Sigmoid colon (tissue), 4 donors: ENCODE data around the gene PLCH1.

Experiments used
- EP300 ChIP-seq, 4 donors: sonication (generic); formaldehyde crosslinking; IDR thresholded peaks; one replicate each; pipeline ENCODE4 v1.6.1; 2017; ENCODE audit warnings: antibody characterized with exemption in 4 of 4
- POLR2AphosphoS5 ChIP-seq, 4 donors: sonication (generic); formaldehyde crosslinking; IDR thresholded peaks; one replicate each; pipeline ENCODE4 v1.6.1; 2017; ENCODE audit warnings: antibody characterized with exemption in 4 of 4
- TF ChIP-seq, protein P1 (sequence below), 4 experiments: fragments of 450-650 bp in 3 of 4; fragments of 200-600 bp in 1 of 4; IDR thresholded peaks; one replicate each; pipeline ENCODE4 v1.5.1; 2016 to 2019; ENCODE audit warnings: antibody characterized with exemption in 4 of 4, mild to moderate bottlenecking in 3 of 4, moderate library complexity in 2 of 4

DNA sequence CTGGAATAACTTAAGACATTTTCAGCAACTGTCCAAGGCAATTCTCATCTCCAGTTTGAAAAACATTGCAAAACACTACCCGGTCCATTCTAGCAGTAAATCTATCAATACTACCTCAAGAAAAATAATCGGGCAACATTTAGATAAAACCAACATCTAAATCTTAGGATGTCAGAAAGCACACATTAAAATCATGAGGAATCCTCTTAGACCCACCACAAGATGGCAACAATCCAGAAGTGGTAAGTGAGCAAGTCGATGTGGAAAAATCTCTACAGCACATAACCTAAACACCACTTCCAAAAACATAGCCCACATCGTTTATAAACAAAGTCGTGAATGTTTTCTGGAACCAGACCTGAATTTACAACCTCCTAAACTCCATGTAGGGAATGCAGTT lies 5.7 kb downstream of the PLCH1 start:
- TF ChIP-seq, protein P1, sequence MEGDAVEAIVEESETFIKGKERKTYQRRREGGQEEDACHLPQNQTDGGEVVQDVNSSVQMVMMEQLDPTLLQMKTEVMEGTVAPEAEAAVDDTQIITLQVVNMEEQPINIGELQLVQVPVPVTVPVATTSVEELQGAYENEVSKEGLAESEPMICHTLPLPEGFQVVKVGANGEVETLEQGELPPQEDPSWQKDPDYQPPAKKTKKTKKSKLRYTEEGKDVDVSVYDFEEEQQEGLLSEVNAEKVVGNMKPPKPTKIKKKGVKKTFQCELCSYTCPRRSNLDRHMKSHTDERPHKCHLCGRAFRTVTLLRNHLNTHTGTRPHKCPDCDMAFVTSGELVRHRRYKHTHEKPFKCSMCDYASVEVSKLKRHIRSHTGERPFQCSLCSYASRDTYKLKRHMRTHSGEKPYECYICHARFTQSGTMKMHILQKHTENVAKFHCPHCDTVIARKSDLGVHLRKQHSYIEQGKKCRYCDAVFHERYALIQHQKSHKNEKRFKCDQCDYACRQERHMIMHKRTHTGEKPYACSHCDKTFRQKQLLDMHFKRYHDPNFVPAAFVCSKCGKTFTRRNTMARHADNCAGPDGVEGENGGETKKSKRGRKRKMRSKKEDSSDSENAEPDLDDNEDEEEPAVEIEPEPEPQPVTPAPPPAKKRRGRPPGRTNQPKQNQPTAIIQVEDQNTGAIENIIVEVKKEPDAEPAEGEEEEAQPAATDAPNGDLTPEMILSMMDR (IDR thresholded peaks at IDR 0.05): no peak
- TF ChIP-seq POLR2AphosphoS5 (IDR thresholded peaks at IDR 0.05): no peak
- TF ChIP-seq EP300 (IDR thresholded peaks at IDR 0.05): no peak
